ENCODE results near the gene SLITRK6.

DNA sequence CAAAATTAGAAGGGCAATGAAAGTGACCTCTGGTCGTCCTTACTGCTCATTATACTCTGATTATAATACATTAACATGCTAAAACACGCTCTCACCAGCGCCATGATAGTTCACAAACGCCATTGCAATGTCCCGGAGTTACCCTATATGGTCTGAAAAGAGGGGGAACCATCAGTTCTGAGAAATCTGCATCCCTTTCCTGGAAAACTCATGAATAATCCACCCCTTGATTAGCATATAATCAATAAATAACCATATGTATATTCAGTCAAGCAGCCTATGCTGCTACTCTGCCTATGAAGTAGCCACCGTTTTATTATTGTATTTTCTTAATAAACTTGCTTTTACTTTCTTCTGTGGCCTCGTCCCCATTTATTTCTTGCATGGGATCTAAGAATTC lies 24.6 kb upstream of the SLITRK6 start:
- no peak for TF ChIP-seq EZH2phosphoT487 (IDR thresholded peaks at IDR 0.05; ENCODE audit: borderline replicate concordance, low read depth, low read length)
- TF ChIP-seq, protein P1, sequence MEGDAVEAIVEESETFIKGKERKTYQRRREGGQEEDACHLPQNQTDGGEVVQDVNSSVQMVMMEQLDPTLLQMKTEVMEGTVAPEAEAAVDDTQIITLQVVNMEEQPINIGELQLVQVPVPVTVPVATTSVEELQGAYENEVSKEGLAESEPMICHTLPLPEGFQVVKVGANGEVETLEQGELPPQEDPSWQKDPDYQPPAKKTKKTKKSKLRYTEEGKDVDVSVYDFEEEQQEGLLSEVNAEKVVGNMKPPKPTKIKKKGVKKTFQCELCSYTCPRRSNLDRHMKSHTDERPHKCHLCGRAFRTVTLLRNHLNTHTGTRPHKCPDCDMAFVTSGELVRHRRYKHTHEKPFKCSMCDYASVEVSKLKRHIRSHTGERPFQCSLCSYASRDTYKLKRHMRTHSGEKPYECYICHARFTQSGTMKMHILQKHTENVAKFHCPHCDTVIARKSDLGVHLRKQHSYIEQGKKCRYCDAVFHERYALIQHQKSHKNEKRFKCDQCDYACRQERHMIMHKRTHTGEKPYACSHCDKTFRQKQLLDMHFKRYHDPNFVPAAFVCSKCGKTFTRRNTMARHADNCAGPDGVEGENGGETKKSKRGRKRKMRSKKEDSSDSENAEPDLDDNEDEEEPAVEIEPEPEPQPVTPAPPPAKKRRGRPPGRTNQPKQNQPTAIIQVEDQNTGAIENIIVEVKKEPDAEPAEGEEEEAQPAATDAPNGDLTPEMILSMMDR (conservative IDR thresholded peaks at IDR 0.05; ENCODE audit: low read length) = no peak

Measured in OCI-LY7 (cell line).